GM12878 (cell line): ENCODE data around the gene CCDC24.

Experiments
- POLR2AphosphoS5 ChIP-seq: IDR thresholded peaks from 2 replicates; pipeline ENCODE4 v1.6.1; 2011; ENCODE audit warnings: mild to moderate bottlenecking, low read length, inconsistent platforms
- REST ChIP-seq: IDR thresholded peaks from 2 replicates; pipeline ENCODE4 v1.6.1; 2012; ENCODE audit warnings: mild to moderate bottlenecking, low read depth, low read length
- SRF ChIP-seq, 2 experiments: IDR thresholded peaks; 2 replicates each; pipeline ENCODE4 v1.6.1; 2011; ENCODE audit warnings: low read depth in 2 of 2, low read length in 2 of 2, mild to moderate bottlenecking in 1 of 2, moderate library complexity in 1 of 2

GRCh38 chr1:44021156-44021555, 29.8 kb downstream of the CCDC24 start:
- TF ChIP-seq SRF (IDR thresholded peaks at IDR 0.05; ENCODE audit: low read depth in 2 of 2, low read length in 2 of 2) (no peak), POLR2AphosphoS5 (no peak), REST (no peak)
